ENCODE measurements around the gene SERPINB1.

DNA sequence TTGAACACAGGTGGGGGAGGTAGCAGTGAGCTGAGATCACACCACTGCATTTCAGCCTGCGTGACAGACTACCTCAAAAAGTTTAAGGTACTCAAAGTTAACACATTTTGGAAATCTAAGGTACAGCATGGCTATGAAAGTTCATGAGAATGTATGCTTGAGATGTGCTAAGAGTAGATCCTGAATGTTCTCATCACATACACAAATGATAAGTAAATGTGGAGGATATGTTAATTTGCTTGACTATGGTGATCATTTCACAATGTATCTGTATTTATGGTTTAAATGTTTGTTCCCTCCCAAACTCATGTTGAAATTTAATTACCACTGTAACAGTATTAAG is 20.1 kb upstream of the SERPINB1 start:
- TF ChIP-seq, protein P1, sequence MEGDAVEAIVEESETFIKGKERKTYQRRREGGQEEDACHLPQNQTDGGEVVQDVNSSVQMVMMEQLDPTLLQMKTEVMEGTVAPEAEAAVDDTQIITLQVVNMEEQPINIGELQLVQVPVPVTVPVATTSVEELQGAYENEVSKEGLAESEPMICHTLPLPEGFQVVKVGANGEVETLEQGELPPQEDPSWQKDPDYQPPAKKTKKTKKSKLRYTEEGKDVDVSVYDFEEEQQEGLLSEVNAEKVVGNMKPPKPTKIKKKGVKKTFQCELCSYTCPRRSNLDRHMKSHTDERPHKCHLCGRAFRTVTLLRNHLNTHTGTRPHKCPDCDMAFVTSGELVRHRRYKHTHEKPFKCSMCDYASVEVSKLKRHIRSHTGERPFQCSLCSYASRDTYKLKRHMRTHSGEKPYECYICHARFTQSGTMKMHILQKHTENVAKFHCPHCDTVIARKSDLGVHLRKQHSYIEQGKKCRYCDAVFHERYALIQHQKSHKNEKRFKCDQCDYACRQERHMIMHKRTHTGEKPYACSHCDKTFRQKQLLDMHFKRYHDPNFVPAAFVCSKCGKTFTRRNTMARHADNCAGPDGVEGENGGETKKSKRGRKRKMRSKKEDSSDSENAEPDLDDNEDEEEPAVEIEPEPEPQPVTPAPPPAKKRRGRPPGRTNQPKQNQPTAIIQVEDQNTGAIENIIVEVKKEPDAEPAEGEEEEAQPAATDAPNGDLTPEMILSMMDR (IDR thresholded peaks at IDR 0.05 in 8 of 11, conservative IDR thresholded peaks at IDR 0.05 in 3 of 11): no peak
- no peak for TF ChIP-seq POLR2A (IDR thresholded peaks at IDR 0.05)
